DMS153 (cell line): ENCODE data around the gene SPTAN1.

Experiments used
- DNase-seq: peaks from one replicate; lab custom pipeline; 2025; lab: John Stamatoyannopoulos, UW

The SPTAN1 gene

DNA sequence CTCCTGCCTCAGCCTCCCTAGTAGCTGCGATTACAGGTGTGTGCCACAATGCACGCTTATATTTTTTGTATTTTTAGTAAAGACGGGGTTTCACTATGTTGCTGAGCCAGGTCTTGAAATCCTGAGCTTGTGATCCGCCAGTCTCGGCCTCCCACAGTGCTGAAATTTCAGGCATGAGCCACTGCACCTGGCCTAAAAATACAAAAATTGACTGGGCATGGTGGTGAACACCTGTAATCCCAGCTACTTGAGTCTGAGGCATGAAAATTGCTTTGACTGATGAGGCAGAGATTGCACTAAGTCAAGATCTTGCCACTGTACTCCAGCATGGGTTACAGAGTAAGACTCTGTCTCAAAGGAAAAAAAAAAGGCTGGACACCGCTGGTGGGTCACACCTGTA, 117.4 kb downstream of the SPTAN1 start:
- no peak for DNase-seq

DNA sequence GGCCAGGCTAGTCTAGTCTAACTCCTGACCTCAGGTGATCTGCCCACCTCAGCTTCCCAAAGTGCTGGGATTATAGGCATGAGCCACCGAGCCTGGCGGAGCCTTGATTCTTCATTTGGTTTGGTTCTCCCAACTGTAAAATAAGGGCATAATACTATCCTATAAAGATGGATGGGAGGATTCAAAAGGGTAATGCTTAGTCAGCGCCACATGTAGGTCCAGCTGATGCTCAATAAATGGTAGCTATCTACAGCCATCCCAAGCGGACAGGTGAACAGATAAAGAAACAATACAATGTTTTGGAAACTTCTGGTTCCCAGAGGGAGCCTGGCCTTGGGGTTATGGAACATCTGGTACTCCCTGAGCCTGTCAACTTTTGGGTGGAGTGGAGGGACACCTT, 123.0 kb downstream of the SPTAN1 start:
- DNase-seq, result no peak

- no peak for DNase-seq
Observed at GRCh38 chr9:128677794-128678193, 125.4 kb downstream of the SPTAN1 start.
